GM18873 (cell line): ENCODE measurements around the gene DDX5.
"Not testable (repeated sequence)": the region's sequence is repeated elsewhere in the genome, so short reads cannot be mapped to it uniquely, and the experiment has no call there.

Experiments
- ATAC-seq: cut with Tn5 transposase; IDR thresholded peaks from one replicate; pipeline ENCODE4 v1.9.1; 2021; ENCODE audit warnings: mild to moderate bottlenecking, moderate library complexity, moderate number of reproducible peaks; ENCODE audit not compliant: unreplicated experiment, low FRiP score

Gene DDX5

GRCh38 chr17:64495300-64495699, 10.8 kb downstream of the DDX5 start:
- ATAC-seq = not testable (repeated sequence)

GRCh38 chr17:64494121-64494520, 12.0 kb downstream of the DDX5 start:
- ATAC-seq = no peak

GRCh38 chr17:64492481-64493109, 13.5 kb downstream of the DDX5 start:
- no peak for ATAC-seq

GRCh38 chr17:64491994-64492393, 14.1 kb downstream of the DDX5 start:
- ATAC-seq = no peak

GRCh38 chr17:64491034-64491860, 14.8 kb downstream of the DDX5 start:
- ATAC-seq = no peak

GRCh38 chr17:64488301-64488700, 17.8 kb downstream of the DDX5 start:
- no peak for ATAC-seq

- no peak for ATAC-seq
Measured at GRCh38 chr17:64484380-64484779, 21.7 kb downstream of the DDX5 start.

- no peak for ATAC-seq
Measured at GRCh38 chr17:64480951-64481350, 25.1 kb downstream of the DDX5 start.

- no peak for ATAC-seq
Measured at GRCh38 chr17:64477849-64478248, 28.2 kb downstream of the DDX5 start.

GRCh38 chr17:64472564-64472963, 33.5 kb downstream of the DDX5 start:
- ATAC-seq = no peak

GRCh38 chr17:64471440-64471839, 34.6 kb downstream of the DDX5 start:
- ATAC-seq = no peak

GRCh38 chr17:64470625-64471024, 35.5 kb downstream of the DDX5 start:
- ATAC-seq = no peak

- ATAC-seq = not testable (repeated sequence)
Measured at GRCh38 chr17:64466834-64467233, 39.3 kb downstream of the DDX5 start.

GRCh38 chr17:64466019-64466735, 39.9 kb downstream of the DDX5 start:
- ATAC-seq = no peak

- no peak for ATAC-seq
Measured at GRCh38 chr17:64461788-64462187, 44.3 kb downstream of the DDX5 start.

- ATAC-seq = no peak
Measured at GRCh38 chr17:64460955-64461354, 45.1 kb downstream of the DDX5 start.

GRCh38 chr17:64459818-64460217, 46.3 kb downstream of the DDX5 start:
- not testable (repeated sequence) for ATAC-seq

GRCh38 chr17:64459284-64459747, 46.8 kb downstream of the DDX5 start:
- ATAC-seq = no peak

GRCh38 chr17:64458756-64459155, 47.3 kb downstream of the DDX5 start:
- ATAC-seq = no peak

GRCh38 chr17:64457156-64457555, 48.9 kb downstream of the DDX5 start:
- ATAC-seq = no peak
